IMR-90 (cell line): ENCODE measurements around the gene MCM8. TPM values are rescaled to one million over a fixed set of nuclear protein-coding genes. Genes with fewer than 3 reads are reported as not detected.

Experiments
- ATAC-seq: fragments of 200-7000 bp; cut with Tn5 transposase; 2 replicates; pipeline ENCODE4 v1.9.1; 2020; ENCODE audit warnings: low read depth, mild to moderate bottlenecking, moderate library complexity
- BruUV-seq: library from RNA; stranded (reverse); fragments of 400-500 nt; replicated peaks from 2 replicates; lab custom pipeline; 2021; lab: Mats Ljungman, UMichigan
- CTCF ChIA-PET: fragments of 300-600 bp; formaldehyde crosslinking; extraction: SDS; loops from one replicate; lab custom pipeline; 2021; ENCODE audit warnings: antibody characterized with exemption; lab: Yijun Ruan, JAX
- POLR2A ChIA-PET: fragments of 300-600 bp; sonication (Branson Sonifier 250); formaldehyde crosslinking; loops from one replicate; lab custom pipeline; 2022; ENCODE audit warnings: antibody characterized with exemption; ENCODE audit not compliant: unreplicated experiment; lab: Charles Lee
- DNase-seq: peaks from one replicate; pipeline ENCODE4 v3.0.0; 2013
- H2AFZ ChIP-seq: replicated peaks from 2 replicates; pipeline ENCODE3; 2013; ENCODE audit warnings: low read length, mild to moderate bottlenecking; ENCODE audit not compliant: poor library complexity
- H2AK5ac ChIP-seq: 2 replicates; pipeline ENCODE4 v1.6.1; 2013; ENCODE audit warnings: low read depth, low read length, inconsistent platforms
- H2AK9ac ChIP-seq: replicated peaks from 2 replicates; pipeline ENCODE3; 2013; ENCODE audit warnings: mild to moderate bottlenecking, low read depth, low read length, moderate library complexity; ENCODE audit not compliant: poor library complexity
- H2BK120ac ChIP-seq: 2 replicates; pipeline ENCODE4 v1.6.1; 2013; ENCODE audit warnings: low read depth, low read length, inconsistent platforms
- H2BK15ac ChIP-seq: 3 replicates; pipeline ENCODE4 v1.6.1; 2013; ENCODE audit warnings: low read depth, low read length, inconsistent platforms
- H2BK20ac ChIP-seq: 2 replicates; pipeline ENCODE4 v1.6.1; 2013; ENCODE audit warnings: low read depth, mild to moderate bottlenecking, inconsistent platforms, low read length, moderate library complexity
- H2BK5ac ChIP-seq: 2 replicates; pipeline ENCODE4 v1.6.1; 2013; ENCODE audit warnings: mild to moderate bottlenecking, low read depth, low read length, inconsistent platforms; ENCODE audit not compliant: poor library complexity, severe bottlenecking
- H3K14ac ChIP-seq: replicated peaks from 2 replicates; pipeline ENCODE4 v1.6.1; 2013; ENCODE audit warnings: low read depth, low read length, inconsistent platforms
- H3K18ac ChIP-seq: 2 replicates; pipeline ENCODE4 v1.6.1; 2013; ENCODE audit warnings: low read depth, low read length, control low read depth
- H3K23ac ChIP-seq: 2 replicates; pipeline ENCODE4 v1.6.1; 2013; ENCODE audit warnings: low read depth, low read length, inconsistent platforms
- H3K27ac ChIP-seq: 2 replicates; pipeline ENCODE4 v1.5.1; 2013; ENCODE audit warnings: mild to moderate bottlenecking, control low read depth, low read length; ENCODE audit not compliant: insufficient read depth
- H3K27me3 ChIP-seq: 2 replicates; pipeline ENCODE4 v1.6.1; 2013; ENCODE audit warnings: low read length; ENCODE audit not compliant: control insufficient read depth, insufficient read depth
- H3K36me3 ChIP-seq: 2 replicates; pipeline ENCODE4 v1.6.1; 2013; ENCODE audit warnings: low read length, mixed read lengths; ENCODE audit not compliant: control insufficient read depth, insufficient read depth
- H3K4ac ChIP-seq: 2 replicates; pipeline ENCODE4 v1.6.1; 2013; ENCODE audit warnings: low read depth, low read length, inconsistent platforms
- H3K4me1 ChIP-seq: 2 replicates; pipeline ENCODE4 v1.6.1; 2013; ENCODE audit warnings: low read length, mixed read lengths; ENCODE audit not compliant: control insufficient read depth, insufficient read depth
- H3K4me2 ChIP-seq: 2 replicates; pipeline ENCODE4 v1.6.1; 2013; ENCODE audit warnings: low read depth, mild to moderate bottlenecking, control low read depth, low read length, moderate library complexity
- H3K4me3 ChIP-seq: 2 replicates; pipeline ENCODE4 v1.5.1; 2013; ENCODE audit warnings: low read depth, mild to moderate bottlenecking, control low read depth, low read length, moderate library complexity; ENCODE audit not compliant: insufficient read depth
- H3K56ac ChIP-seq: 2 replicates; pipeline ENCODE4 v1.6.1; 2013; ENCODE audit warnings: low read length, inconsistent platforms; ENCODE audit not compliant: insufficient read depth; ENCODE audit errors: extremely low read depth
- H3K79me1 ChIP-seq, 2 experiments: 2 replicates each; pipeline ENCODE4 v1.6.1; 2013; ENCODE audit warnings: low read length in 2 of 2, inconsistent platforms in 1 of 2, low read depth in 1 of 2
- H3K9ac ChIP-seq: 2 replicates; pipeline ENCODE4 v1.6.1; 2013; ENCODE audit warnings: low read depth, low read length, control low read depth
- H3K9me1 ChIP-seq: 2 replicates; pipeline ENCODE4 v1.6.1; 2013; ENCODE audit warnings: low read length, inconsistent platforms; ENCODE audit not compliant: insufficient read depth
- H3K9me3 ChIP-seq: 2 replicates; pipeline ENCODE4 v1.6.1; 2013; ENCODE audit warnings: low read length; ENCODE audit not compliant: control insufficient read depth, insufficient read depth
- H4K20me1 ChIP-seq: 2 replicates; pipeline ENCODE4 v1.6.1; 2013; ENCODE audit warnings: low read length, inconsistent platforms; ENCODE audit not compliant: insufficient read depth
- H4K5ac ChIP-seq: 2 replicates; pipeline ENCODE4 v1.6.1; 2013; ENCODE audit warnings: mild to moderate bottlenecking, low read depth, low read length, control low read depth
- H4K8ac ChIP-seq, 2 experiments: 2 replicates each; pipeline ENCODE4 v1.6.1; 2013; ENCODE audit warnings: low read depth in 2 of 2, low read length in 2 of 2, control low read depth in 1 of 2, inconsistent platforms in 1 of 2
- H4K91ac ChIP-seq: 2 replicates; pipeline ENCODE4 v1.6.1; 2013; ENCODE audit warnings: low read depth, low read length, inconsistent platforms; ENCODE audit not compliant: insufficient read depth
- BHLHE40 ChIP-seq: fragments of 150-350 bp; IDR thresholded peaks from 2 replicates; pipeline ENCODE4 v1.6.1; 2016; ENCODE audit warnings: mild to moderate bottlenecking, low read depth, low read length
- CEBPB ChIP-seq: IDR thresholded peaks from 2 replicates; pipeline ENCODE4 v1.6.1; 2012; ENCODE audit warnings: low read depth, low read length, improper control_type of control experiment
- CHD1 ChIP-seq: IDR thresholded peaks from 2 replicates; pipeline ENCODE4 v1.6.1; 2012; ENCODE audit warnings: low read depth, low read length, improper control_type of control experiment
- FOS ChIP-seq: fragments of 150-350 bp; IDR thresholded peaks from 2 replicates; pipeline ENCODE4 v1.6.1; 2016; ENCODE audit warnings: low read depth, low read length
- MAFK ChIP-seq: IDR thresholded peaks from 2 replicates; pipeline ENCODE4 v1.6.1; 2012; ENCODE audit warnings: low read depth, low read length, improper control_type of control experiment
- MAZ ChIP-seq: IDR thresholded peaks from 2 replicates; pipeline ENCODE4 v1.6.1; 2012; ENCODE audit warnings: low read depth, mild to moderate bottlenecking, low read length, improper control_type of control experiment, moderate library complexity, borderline replicate concordance
- MXI1 ChIP-seq: IDR thresholded peaks from 2 replicates; pipeline ENCODE4 v1.6.1; 2012; ENCODE audit warnings: low read depth, mild to moderate bottlenecking, low read length, moderate library complexity, borderline replicate concordance
- NFE2L2 ChIP-seq: fragments of 150-350 bp; IDR thresholded peaks from 2 replicates; pipeline ENCODE4 v1.6.1; 2016; ENCODE audit warnings: low read depth, mild to moderate bottlenecking, low read length
- POLR2A ChIP-seq: IDR thresholded peaks from 2 replicates; pipeline ENCODE4 v1.6.1; 2012; ENCODE audit warnings: mild to moderate bottlenecking, low read depth, low read length
- RAD21 ChIP-seq: IDR thresholded peaks from 2 replicates; pipeline ENCODE4 v1.6.1; 2012; ENCODE audit warnings: low read length, improper control_type of control experiment
- RCOR1 ChIP-seq: IDR thresholded peaks from 2 replicates; pipeline ENCODE4 v1.6.1; 2012; ENCODE audit warnings: mild to moderate bottlenecking, low read length, improper control_type of control experiment; ENCODE audit not compliant: insufficient replicate concordance
- RFX5 ChIP-seq: IDR thresholded peaks from 2 replicates; pipeline ENCODE4 v1.8.0; 2012; ENCODE audit warnings: low read depth, mild to moderate bottlenecking, low read length, moderate library complexity
- SMC3 ChIP-seq: fragments of 150-350 bp; IDR thresholded peaks from 2 replicates; pipeline ENCODE4 v1.6.1; 2016; ENCODE audit warnings: low read depth, mild to moderate bottlenecking, antibody characterized with exemption, low read length, moderate library complexity
- USF2 ChIP-seq: fragments of 150-350 bp; IDR thresholded peaks from 2 replicates; pipeline ENCODE4 v1.6.1; 2017; ENCODE audit warnings: mild to moderate bottlenecking, antibody characterized with exemption, low read length, low read depth
- WGBS, 2 experiments: methylation state at CpG; one replicate each; pipeline versions ENCODE4 v1.1.5 to v1.1.7; 2013; ENCODE audit warnings: missing lambda C conversion rate in 2 of 2; ENCODE audit not compliant: insufficient read length in 1 of 2; ENCODE audit errors: extremely low coverage in 2 of 2; 5-methylcytosine and 5-hydroxymethylcytosine counted together
- dilution Hi-C: fragments of 300-500 bp; cut with HindIII; formaldehyde crosslinking; loops from one replicate; pipeline ENCODE4 v1.14.3; 2018; ENCODE audit warnings: low sequenced_read_pairs; ENCODE audit not compliant: unreplicated experiment
- in situ Hi-C: fragments of 300-500 bp; cut with MboI; formaldehyde crosslinking; loops from 3 replicates; pipeline ENCODE4 v1.14.3; 2019; ENCODE audit warnings: low sequenced_read_pairs, inconsistent platforms, mixed read lengths
- intact Hi-C: fragments of 100-400 bp; cut with micrococcal nuclease; formaldehyde crosslinking; loops from 2 replicates; pipeline ENCODE4 v1.10.0; 2022
- polyA plus RNA-seq, 3 experiments: library from polyadenylated mRNA; depleted of rRNA; stranded (reverse); fragments of >200 nt; gene quantifications; 2 replicates each; pipeline ENCODE4 v1.2.3, GENCODE V29; 2012; ENCODE audit warnings: low replicate concordance in 1 of 3
- total RNA-seq: library from RNA; depleted of rRNA; stranded (reverse); fragments of >200 nt; gene quantifications from 2 replicates; pipeline ENCODE4 v1.2.3, GENCODE V29; 2012
- TF ChIP-seq, protein P1 (sequence below): fragments of 150-350 bp; IDR thresholded peaks from 2 replicates; pipeline ENCODE4 v1.6.1; 2016; ENCODE audit warnings: low read depth, mild to moderate bottlenecking, low read length, moderate library complexity, borderline replicate concordance
- TF ChIP-seq, protein P2 (sequence below): conservative IDR thresholded peaks from 2 replicates; pipeline ENCODE4 v1.5.1; 2012; ENCODE audit warnings: mild to moderate bottlenecking, low read depth, low read length, improper control_type of control experiment

The MCM8 gene
- total and polyA plus RNA-seq, 2 of the 4 experiments (the other 2 are of a cell fraction), result 4.2 to 11.5 TPM

GRCh38 chr20:5979801-5980200 lies 29.3 kb downstream of the MCM8 start:
- CTCF ChIA-PET, result no interaction called here
- Histone ChIP-seq H4K20me1 (no peaks in the 10 kb centered on the region), H3K56ac (no peak overlapping the region), H3K18ac (no peak overlapping the region), H2BK20ac (no peak overlapping the region), H3K14ac (no peak overlapping the region), H2BK120ac (no peak overlapping the region), H3K4me1 (no peaks in the 10 kb centered on the region), H3K36me3 (peaks cover 4% of the 10 kb centered on the region; the same call in 1 of the 2 replicates), H3K23ac (no peak overlapping the region), H3K9me3 (no peaks in the 10 kb centered on the region), H2BK15ac (no peak overlapping the region), H4K5ac (no peak overlapping the region), H2AK9ac (no peak overlapping the region), H4K8ac (no peak overlapping the region), H3K4me2 (no peak overlapping the region), H2AK5ac (no peak overlapping the region), H3K27ac (no peak overlapping the region), H3K9me1 (no peaks in the 10 kb centered on the region), H2BK5ac (no peak overlapping the region), H3K27me3 (no peaks in the 10 kb centered on the region), H3K4me3 (no peak overlapping the region), H3K79me1 (no peaks in the 10 kb centered on the region), H2AFZ (no peak overlapping the region), H3K4ac (no peak overlapping the region), H4K91ac (no peak overlapping the region), H3K9ac (no peak overlapping the region)
- DNase-seq, result no peak
- in situ Hi-C loops, result no loop called here
- dilution Hi-C loops, result no loop called here
- intact Hi-C loops, result no loop called here
- no peak for ATAC-seq
- POLR2A ChIA-PET, result no interaction called here
- WGBS, 2 experiments, result 100% methylated on average over 1 of the region's 4 CpGs; no CpG with 5 or more reads in 1 of the 2 experiments
- no TSS peak for BruUV-seq
- TF ChIP-seq RAD21 (no peak), MXI1 (no peak), BHLHE40 (no peak), FOS (no peak), POLR2A (no peak), NFE2L2 (no peak), MAZ (no peak), SMC3 (no peak), MAFK (no peak), CEBPB (no peak), RCOR1 (no peak), USF2 (no peak), RFX5 (no peak), CHD1 (no peak)
- TF ChIP-seq, protein P1, sequence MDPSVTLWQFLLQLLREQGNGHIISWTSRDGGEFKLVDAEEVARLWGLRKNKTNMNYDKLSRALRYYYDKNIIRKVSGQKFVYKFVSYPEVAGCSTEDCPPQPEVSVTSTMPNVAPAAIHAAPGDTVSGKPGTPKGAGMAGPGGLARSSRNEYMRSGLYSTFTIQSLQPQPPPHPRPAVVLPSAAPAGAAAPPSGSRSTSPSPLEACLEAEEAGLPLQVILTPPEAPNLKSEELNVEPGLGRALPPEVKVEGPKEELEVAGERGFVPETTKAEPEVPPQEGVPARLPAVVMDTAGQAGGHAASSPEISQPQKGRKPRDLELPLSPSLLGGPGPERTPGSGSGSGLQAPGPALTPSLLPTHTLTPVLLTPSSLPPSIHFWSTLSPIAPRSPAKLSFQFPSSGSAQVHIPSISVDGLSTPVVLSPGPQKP, result no peak
- TF ChIP-seq, protein P2, sequence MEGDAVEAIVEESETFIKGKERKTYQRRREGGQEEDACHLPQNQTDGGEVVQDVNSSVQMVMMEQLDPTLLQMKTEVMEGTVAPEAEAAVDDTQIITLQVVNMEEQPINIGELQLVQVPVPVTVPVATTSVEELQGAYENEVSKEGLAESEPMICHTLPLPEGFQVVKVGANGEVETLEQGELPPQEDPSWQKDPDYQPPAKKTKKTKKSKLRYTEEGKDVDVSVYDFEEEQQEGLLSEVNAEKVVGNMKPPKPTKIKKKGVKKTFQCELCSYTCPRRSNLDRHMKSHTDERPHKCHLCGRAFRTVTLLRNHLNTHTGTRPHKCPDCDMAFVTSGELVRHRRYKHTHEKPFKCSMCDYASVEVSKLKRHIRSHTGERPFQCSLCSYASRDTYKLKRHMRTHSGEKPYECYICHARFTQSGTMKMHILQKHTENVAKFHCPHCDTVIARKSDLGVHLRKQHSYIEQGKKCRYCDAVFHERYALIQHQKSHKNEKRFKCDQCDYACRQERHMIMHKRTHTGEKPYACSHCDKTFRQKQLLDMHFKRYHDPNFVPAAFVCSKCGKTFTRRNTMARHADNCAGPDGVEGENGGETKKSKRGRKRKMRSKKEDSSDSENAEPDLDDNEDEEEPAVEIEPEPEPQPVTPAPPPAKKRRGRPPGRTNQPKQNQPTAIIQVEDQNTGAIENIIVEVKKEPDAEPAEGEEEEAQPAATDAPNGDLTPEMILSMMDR, result no peak
